Measurements from ENCODE around the gene SLIT1.

The SLIT1 gene

GRCh38 chr10:97185326-97186058 lies at the start of gene SLIT1:
SLIT1 (minus strand) TSS chr10:97185959; CDS start chr10:97185674, 285 bp downstream.
- peaks cover 40 to 46% of the 10 kb centered on the region in 2 donors for H3K27me3 ChIP-seq (ENCODE audit: control insufficient read depth in 1 of 2, insufficient read depth in 2 of 2, low read length in 2 of 2)
- no peak within 1 kb of the TSS for H3K9ac ChIP-seq (ENCODE audit: low read length in 2 of 2)

GRCh38 chr10:97235353-97235752 lies 49.6 kb upstream of the SLIT1 start:
- H3K27me3 ChIP-seq (ENCODE audit: control insufficient read depth in 1 of 2, insufficient read depth in 2 of 2, low read length in 2 of 2), result no peaks in the 10 kb centered on the region
- H3K9ac ChIP-seq (ENCODE audit: low read length in 2 of 2), result no peak overlapping the region
- no peaks in the 10 kb centered on the region for H3K4me1 ChIP-seq (ENCODE audit: control insufficient read depth, insufficient read depth, low read length)
- no peaks in the 10 kb centered on the region for H3K36me3 ChIP-seq (ENCODE audit: control insufficient read depth in 2 of 2, insufficient read depth in 2 of 2, low read length in 2 of 2)
- no peak overlapping the region for H3K27ac ChIP-seq (ENCODE audit: low read length)
- no peak overlapping the region for H3K4me3 ChIP-seq (ENCODE audit: low read length in 2 of 2)
- H3K9me3 ChIP-seq (ENCODE audit: control insufficient read depth in 2 of 2, low read length in 2 of 2), result no peaks in the 10 kb centered on the region

More at GRCh38 chr10:97185326-97186058, at the start of gene SLIT1:
- H3K36me3 ChIP-seq (ENCODE audit: control insufficient read depth in 2 of 2, insufficient read depth in 2 of 2, low read length in 2 of 2), result no peaks in the 10 kb centered on the region
- H3K9me3 ChIP-seq (ENCODE audit: control insufficient read depth in 2 of 2, low read length in 2 of 2), result no peaks in the 10 kb centered on the region
- no peak within 1 kb of the TSS for H3K27ac ChIP-seq (ENCODE audit: low read length)
- peaks cover 8% of the 10 kb centered on the region for H3K4me1 ChIP-seq (ENCODE audit: control insufficient read depth, insufficient read depth, low read length)
- peak within 1 kb of the TSS in 1 of 2 donors; percentile 55 for H3K4me3 ChIP-seq (ENCODE audit: low read length in 2 of 2)

GRCh38 chr10:97234400-97234799 lies 48.6 kb upstream of the SLIT1 start:
- H3K9ac ChIP-seq (ENCODE audit: low read length in 2 of 2), result no peak overlapping the region
- H3K27me3 ChIP-seq (ENCODE audit: control insufficient read depth in 1 of 2, insufficient read depth in 2 of 2, low read length in 2 of 2), result no peaks in the 10 kb centered on the region
- H3K9me3 ChIP-seq (ENCODE audit: control insufficient read depth in 2 of 2, low read length in 2 of 2), result no peaks in the 10 kb centered on the region
- no peaks in the 10 kb centered on the region for H3K36me3 ChIP-seq (ENCODE audit: control insufficient read depth in 2 of 2, insufficient read depth in 2 of 2, low read length in 2 of 2)
- no peak overlapping the region for H3K4me3 ChIP-seq (ENCODE audit: low read length in 2 of 2)
- H3K27ac ChIP-seq (ENCODE audit: low read length), result no peak overlapping the region
- H3K4me1 ChIP-seq (ENCODE audit: control insufficient read depth, insufficient read depth, low read length), result no peaks in the 10 kb centered on the region

- H3K9me3 ChIP-seq (ENCODE audit: control insufficient read depth in 2 of 2, low read length in 2 of 2), result no peaks in the 10 kb centered on the region
- no peaks in the 10 kb centered on the region for H3K4me1 ChIP-seq (ENCODE audit: control insufficient read depth, insufficient read depth, low read length)
- no peaks in the 10 kb centered on the region for H3K27me3 ChIP-seq (ENCODE audit: control insufficient read depth in 1 of 2, insufficient read depth in 2 of 2, low read length in 2 of 2)
- H3K36me3 ChIP-seq (ENCODE audit: control insufficient read depth in 2 of 2, insufficient read depth in 2 of 2, low read length in 2 of 2), result peaks cover 2 to 14% of the 10 kb centered on the region in 2 donors
- H3K4me3 ChIP-seq (ENCODE audit: low read length in 2 of 2), result no peak overlapping the region
- no peak overlapping the region for H3K27ac ChIP-seq (ENCODE audit: low read length)
- H3K9ac ChIP-seq (ENCODE audit: low read length in 2 of 2), result no peak overlapping the region
Measured at GRCh38 chr10:97230146-97230545, 44.4 kb upstream of the SLIT1 start.

GRCh38 chr10:97229322-97230015 lies 43.7 kb upstream of the SLIT1 start:
- no peak overlapping the region for H3K27ac ChIP-seq (ENCODE audit: low read length)
- peaks cover 2 to 17% of the 10 kb centered on the region in 2 donors for H3K36me3 ChIP-seq (ENCODE audit: control insufficient read depth in 2 of 2, insufficient read depth in 2 of 2, low read length in 2 of 2)
- no peak overlapping the region for H3K4me3 ChIP-seq (ENCODE audit: low read length in 2 of 2)
- H3K9me3 ChIP-seq (ENCODE audit: control insufficient read depth in 2 of 2, low read length in 2 of 2), result no peaks in the 10 kb centered on the region
- H3K9ac ChIP-seq (ENCODE audit: low read length in 2 of 2), result no peak overlapping the region
- no peaks in the 10 kb centered on the region for H3K27me3 ChIP-seq (ENCODE audit: control insufficient read depth in 1 of 2, insufficient read depth in 2 of 2, low read length in 2 of 2)
- peaks cover 2% of the 10 kb centered on the region for H3K4me1 ChIP-seq (ENCODE audit: control insufficient read depth, insufficient read depth, low read length)

GRCh38 chr10:97228775-97229157 lies 43.0 kb upstream of the SLIT1 start:
- no peaks in the 10 kb centered on the region for H3K27me3 ChIP-seq (ENCODE audit: control insufficient read depth in 1 of 2, insufficient read depth in 2 of 2, low read length in 2 of 2)
- no peak overlapping the region for H3K9ac ChIP-seq (ENCODE audit: low read length in 2 of 2)
- peaks cover 2 to 17% of the 10 kb centered on the region in 2 donors for H3K36me3 ChIP-seq (ENCODE audit: control insufficient read depth in 2 of 2, insufficient read depth in 2 of 2, low read length in 2 of 2)
- peaks cover 2% of the 10 kb centered on the region for H3K4me1 ChIP-seq (ENCODE audit: control insufficient read depth, insufficient read depth, low read length)
- H3K9me3 ChIP-seq (ENCODE audit: control insufficient read depth in 2 of 2, low read length in 2 of 2), result no peaks in the 10 kb centered on the region
- H3K27ac ChIP-seq (ENCODE audit: low read length), result no peak overlapping the region
- no peak overlapping the region for H3K4me3 ChIP-seq (ENCODE audit: low read length in 2 of 2)

- no peak overlapping the region for H3K4me3 ChIP-seq (ENCODE audit: low read length in 2 of 2)
- no peak overlapping the region for H3K27ac ChIP-seq (ENCODE audit: low read length)
- H3K36me3 ChIP-seq (ENCODE audit: control insufficient read depth in 2 of 2, insufficient read depth in 2 of 2, low read length in 2 of 2), result peaks cover 2 to 17% of the 10 kb centered on the region in 2 donors
- H3K27me3 ChIP-seq (ENCODE audit: control insufficient read depth in 1 of 2, insufficient read depth in 2 of 2, low read length in 2 of 2), result no peaks in the 10 kb centered on the region
- no peak overlapping the region for H3K9ac ChIP-seq (ENCODE audit: low read length in 2 of 2)
- H3K9me3 ChIP-seq (ENCODE audit: control insufficient read depth in 2 of 2, low read length in 2 of 2), result no peaks in the 10 kb centered on the region
- peaks cover 2% of the 10 kb centered on the region for H3K4me1 ChIP-seq (ENCODE audit: control insufficient read depth, insufficient read depth, low read length)
Measured at GRCh38 chr10:97228130-97228774, 42.5 kb upstream of the SLIT1 start.

GRCh38 chr10:97226398-97226797 lies 40.6 kb upstream of the SLIT1 start:
- peaks cover 2 to 22% of the 10 kb centered on the region in 2 donors for H3K36me3 ChIP-seq (ENCODE audit: control insufficient read depth in 2 of 2, insufficient read depth in 2 of 2, low read length in 2 of 2)

GRCh38 chr10:97224483-97225435 lies 39.0 kb upstream of the SLIT1 start:
- Histone ChIP-seq H3K27me3 (ENCODE audit: control insufficient read depth in 1 of 2, insufficient read depth in 2 of 2, low read length in 2 of 2) (no peaks in the 10 kb centered on the region), H3K36me3 (ENCODE audit: control insufficient read depth in 2 of 2, insufficient read depth in 2 of 2, low read length in 2 of 2) (peaks cover 2 to 22% of the 10 kb centered on the region in 2 donors), H3K4me3 (ENCODE audit: low read length in 2 of 2) (no peak overlapping the region), H3K9ac (ENCODE audit: low read length in 2 of 2) (no peak overlapping the region), H3K27ac (ENCODE audit: low read length) (no peak overlapping the region), H3K4me1 (ENCODE audit: control insufficient read depth, insufficient read depth, low read length) (peaks cover 2% of the 10 kb centered on the region), H3K9me3 (ENCODE audit: control insufficient read depth in 2 of 2, low read length in 2 of 2) (no peaks in the 10 kb centered on the region)

More at GRCh38 chr10:97226398-97226797, 40.6 kb upstream of the SLIT1 start:
- H3K27ac ChIP-seq (ENCODE audit: low read length), result no peak overlapping the region
- no peak overlapping the region for H3K4me3 ChIP-seq (ENCODE audit: low read length in 2 of 2)
- no peaks in the 10 kb centered on the region for H3K27me3 ChIP-seq (ENCODE audit: control insufficient read depth in 1 of 2, insufficient read depth in 2 of 2, low read length in 2 of 2)
- no peak overlapping the region for H3K9ac ChIP-seq (ENCODE audit: low read length in 2 of 2)
- H3K4me1 ChIP-seq (ENCODE audit: control insufficient read depth, insufficient read depth, low read length), result peaks cover 2% of the 10 kb centered on the region
- no peaks in the 10 kb centered on the region for H3K9me3 ChIP-seq (ENCODE audit: control insufficient read depth in 2 of 2, low read length in 2 of 2)

All from stomach smooth muscle (tissue), 2 donors.